Activated CD8-positive, alpha-beta memory T cell treated with anti-CD3 and anti-CD28 coated beads, Interleukin-2, amount 50 U/mL, for 24 hours (primary cell): Measurements from ENCODE around the gene NR1H2.

Experiments used
- DNase-seq: peaks from one replicate; pipeline ENCODE4 v3.0.0-alpha.2; 2020; ENCODE audit errors: extremely low read depth

NR1H2 gene

GRCh38 chr19:50401605-50402450 lies 25.6 kb downstream of the NR1H2 start:
- DNase-seq = no peak

- DNase-seq = no peak
These were observed 26.5 kb downstream of the NR1H2 start for GRCh38 chr19:50402544-50403301.

GRCh38 chr19:50406156-50406820 lies 30.0 kb downstream of the NR1H2 start:
- DNase-seq = no peak

- DNase-seq = no peak
These were observed 30.6 kb downstream of the NR1H2 start for GRCh38 chr19:50406829-50407228.

- DNase-seq = no peak
These were observed 33.1 kb downstream of the NR1H2 start for GRCh38 chr19:50409347-50409746.

GRCh38 chr19:50410109-50410508 lies 33.9 kb downstream of the NR1H2 start:
- DNase-seq = no peak

- no peak for DNase-seq
These were observed 36.2 kb downstream of the NR1H2 start for GRCh38 chr19:50412419-50412818.

GRCh38 chr19:50413096-50413495 lies 36.8 kb downstream of the NR1H2 start:
- no peak for DNase-seq

GRCh38 chr19:50413531-50413930 lies 37.3 kb downstream of the NR1H2 start:
- DNase-seq = no peak

- peak; percentile 41 for DNase-seq
These were observed 38.8 kb downstream of the NR1H2 start for GRCh38 chr19:50414864-50415660.

GRCh38 chr19:50415661-50416033 lies 39.4 kb downstream of the NR1H2 start:
- no peak for DNase-seq

- no peak for DNase-seq
These were observed 40.0 kb downstream of the NR1H2 start for GRCh38 chr19:50416034-50416977.

- DNase-seq = no peak
These were observed 41.1 kb downstream of the NR1H2 start for GRCh38 chr19:50417111-50418081.

- no peak for DNase-seq
These were observed 42.1 kb downstream of the NR1H2 start, which contains the start of gene SPIB for GRCh38 chr19:50418176-50419021. Gene SPIB, plus strand, starts transcription at chr19:50418938. Its CDS starts 25 bp downstream, at chr19:50418963.

GRCh38 chr19:50419022-50419579 lies 42.8 kb downstream of the NR1H2 start:
- DNase-seq = no peak

GRCh38 chr19:50419580-50420035 lies 43.4 kb downstream of the NR1H2 start:
- DNase-seq = no peak

- DNase-seq = no peak
These were observed 43.9 kb downstream of the NR1H2 start for GRCh38 chr19:50420127-50420526.

- no peak for DNase-seq
These were observed 44.6 kb downstream of the NR1H2 start for GRCh38 chr19:50420808-50421207.
